GM18907 (cell line): ENCODE results near the gene ESRRB.
"Not testable (repeated sequence)": the region's sequence is repeated elsewhere in the genome, so short reads cannot be mapped to it uniquely, and the experiment has no call there.

Experiments used
- ATAC-seq: cut with Tn5 transposase; IDR thresholded peaks from one replicate; pipeline ENCODE4 v1.9.1; 2021; ENCODE audit warnings: mild to moderate bottlenecking, moderate library complexity; ENCODE audit not compliant: unreplicated experiment

The ESRRB gene

DNA sequence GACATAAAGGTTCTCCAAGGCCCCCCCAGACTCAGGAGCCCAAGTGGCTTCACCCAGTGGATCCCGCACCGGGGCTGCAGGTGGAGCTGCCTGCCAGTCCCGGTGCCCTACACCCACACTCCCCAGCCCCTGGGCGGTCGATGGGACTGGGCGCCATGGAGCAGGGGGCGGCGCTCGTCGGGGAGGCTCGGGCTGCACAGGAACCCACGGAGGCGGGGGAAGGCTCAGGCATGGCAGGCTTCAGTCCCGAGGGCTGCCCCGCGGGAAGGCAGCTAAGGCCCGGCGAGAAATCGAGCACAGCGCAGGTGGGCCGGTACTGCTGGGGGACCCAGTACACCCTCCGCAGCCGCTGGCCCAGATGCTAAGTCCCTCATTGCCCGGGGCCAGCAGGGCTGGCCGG, 160.7 kb downstream of the ESRRB start:
- not testable (repeated sequence) for ATAC-seq

DNA sequence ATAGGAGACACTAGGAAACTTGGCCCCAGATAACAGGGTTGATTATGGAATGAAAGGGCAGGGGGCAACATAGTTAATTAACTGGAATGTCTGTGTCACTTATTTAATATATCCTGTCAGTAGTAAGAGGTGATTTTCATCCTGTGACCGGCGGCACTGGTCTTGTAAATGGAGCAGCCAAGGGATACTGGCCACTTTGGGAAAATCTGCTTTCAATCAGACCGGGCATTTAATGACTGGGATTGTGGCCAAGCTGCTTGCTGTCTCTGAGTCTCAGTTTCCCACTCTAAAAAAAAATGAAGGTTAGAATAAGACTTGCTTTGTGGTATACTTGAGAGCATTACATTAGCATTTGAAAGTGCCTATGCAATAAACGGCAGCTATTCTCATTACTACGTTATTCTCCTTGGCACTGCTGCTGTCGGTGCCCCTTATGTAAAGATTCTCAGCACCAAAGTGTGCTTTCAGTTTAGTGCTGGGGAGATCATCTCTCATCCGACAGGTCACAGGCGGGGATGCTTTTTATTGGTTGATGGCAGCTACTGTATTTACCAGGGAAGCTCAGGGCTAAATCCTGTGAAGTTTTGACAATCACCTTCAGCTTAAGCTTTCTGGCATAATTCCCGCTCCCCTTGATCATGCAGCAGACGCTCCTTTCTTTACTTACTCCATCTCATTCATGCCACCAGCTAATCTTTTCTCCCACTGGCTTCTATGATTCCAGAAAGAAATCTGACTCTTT, 162.1 kb downstream of the ESRRB start:
- no peak for ATAC-seq

DNA sequence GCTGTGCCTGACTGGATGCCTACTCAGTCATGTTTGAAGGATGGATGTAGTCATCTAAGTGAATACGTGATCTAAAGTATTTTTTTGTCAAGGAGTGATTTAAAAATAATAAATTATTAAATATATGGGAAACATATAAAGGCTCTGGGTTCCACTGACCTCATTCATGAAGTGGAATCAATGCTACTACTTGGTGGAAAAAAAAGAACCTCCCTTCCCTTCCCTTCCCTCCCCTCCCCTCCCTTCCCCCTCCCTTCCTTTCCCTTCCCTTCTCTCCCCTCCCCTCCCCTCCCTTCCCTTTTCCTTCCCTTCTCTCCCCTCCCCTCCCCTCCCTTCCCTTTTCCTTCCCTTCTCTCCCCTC, 162.7 kb downstream of the ESRRB start:
- ATAC-seq: no peak

DNA sequence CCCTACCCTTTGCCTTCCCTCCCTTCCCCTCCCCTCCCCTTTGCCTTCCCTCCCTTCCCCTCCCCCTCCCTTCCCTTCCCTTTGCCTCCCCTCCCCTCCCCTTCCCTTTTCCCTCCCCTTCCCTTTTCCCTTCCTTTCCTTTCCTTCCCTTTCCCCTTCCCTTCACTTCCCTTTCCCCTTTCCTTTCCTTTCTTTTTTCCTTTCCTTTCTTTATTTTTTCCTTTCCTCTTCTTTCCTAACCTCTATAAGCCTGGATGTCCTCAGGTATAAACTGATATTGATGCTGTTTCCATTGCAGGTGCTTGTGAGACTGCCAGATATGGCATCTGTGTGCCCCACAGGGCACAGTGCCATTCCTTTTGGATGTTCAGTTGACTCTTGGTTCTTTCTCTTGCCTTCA, 163.2 kb downstream of the ESRRB start:
- no peak for ATAC-seq

DNA sequence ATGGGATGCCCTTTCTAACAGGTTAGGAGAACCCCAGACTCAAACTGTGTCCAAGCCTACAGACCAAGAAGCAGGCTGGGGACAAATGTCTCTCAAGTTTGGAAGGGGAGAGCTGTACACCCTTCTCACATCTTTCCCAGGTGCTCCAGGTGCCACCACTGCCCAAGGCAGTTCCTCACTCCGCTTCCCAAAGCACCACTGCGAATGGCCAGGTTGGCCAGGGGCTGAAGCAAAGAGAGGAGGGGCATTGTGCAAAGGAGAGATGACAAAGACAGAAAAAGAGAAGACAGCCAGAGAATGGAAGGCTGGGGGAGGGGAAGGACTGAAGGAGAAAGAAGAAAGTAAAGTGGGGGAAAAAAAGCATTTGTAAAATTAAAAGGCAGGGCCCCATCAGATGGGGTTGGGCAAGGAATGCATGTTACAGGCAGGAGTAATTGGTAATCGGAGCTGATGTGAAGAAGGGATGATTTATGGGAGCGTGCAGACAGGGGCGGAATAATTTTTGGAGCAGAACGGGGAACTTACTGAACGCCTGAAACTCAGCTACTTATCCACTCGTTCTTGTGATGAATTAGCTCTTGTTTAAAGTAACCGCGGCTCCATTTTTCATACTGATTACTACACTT, 165.8 kb downstream of the ESRRB start:
- ATAC-seq: no peak

- ATAC-seq: no peak
Measured at GRCh38 chr14:76546426-76547221, 170.7 kb downstream of the ESRRB start.

- no peak for ATAC-seq
Measured at GRCh38 chr14:76547831-76548230, 171.9 kb downstream of the ESRRB start.

- ATAC-seq: no peak
Measured at GRCh38 chr14:76550534-76550933, 174.6 kb downstream of the ESRRB start.

DNA sequence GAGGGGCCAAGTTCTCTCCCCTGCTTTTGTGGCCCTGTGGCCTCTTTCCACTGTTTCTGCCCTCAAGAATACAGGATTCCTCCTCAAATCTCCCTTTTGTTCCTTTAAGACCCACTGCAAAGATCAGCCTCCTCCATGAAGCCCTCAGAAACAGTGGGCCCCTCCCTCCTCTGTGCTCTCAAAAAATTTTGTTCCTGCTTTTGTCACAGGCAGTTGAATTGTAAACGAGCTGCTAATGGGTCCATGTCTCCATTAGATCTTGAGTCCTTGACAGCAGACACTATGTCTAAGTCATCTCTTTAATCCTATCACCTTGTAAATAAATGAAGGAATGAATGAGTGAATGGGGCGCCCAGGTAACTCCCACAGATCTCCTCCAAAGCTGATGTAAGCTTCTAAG, 175.2 kb downstream of the ESRRB start:
- ATAC-seq: no peak
